H1 (cell line): ENCODE measurements around the gene LONP2. TPM values are rescaled to one million over a fixed set of nuclear protein-coding genes. Genes with fewer than 3 reads are reported as not detected.

Source experiments
- CTCF ChIA-PET: fragments of 300-600 bp; sonication (Branson Sonifier 250); formaldehyde crosslinking; loops from one replicate; lab custom pipeline; 2021; ENCODE audit not compliant: partially characterized antibody; lab: Charles Lee
- POLR2A ChIA-PET: fragments of 300-600 bp; sonication (Branson Sonifier 250); formaldehyde crosslinking; loops from one replicate; lab custom pipeline; 2021; ENCODE audit warnings: inconsistent platforms; ENCODE audit not compliant: partially characterized antibody; lab: Charles Lee
- DNase-seq, 2 experiments: peaks; one replicate each; pipeline versions ENCODE4 v3.0.0 to v3.0.0-alpha.2; 2010 to 2022; ENCODE audit warnings: low spot score in 2 of 2, low read depth in 1 of 2, mixed read lengths in 1 of 2
- FAIRE-seq: peaks from 2 replicates; lab custom pipeline; 2011; peaks lifted over from hg19 to GRCh38; lab: Jason Lieb, UNC
- H2AFZ ChIP-seq: 2 replicates; pipeline ENCODE4 v1.8.1; 2012; ENCODE audit warnings: low read length, inconsistent platforms
- H2AK5ac ChIP-seq: 2 replicates; pipeline ENCODE4 v1.6.1; 2013; ENCODE audit warnings: low read depth, low read length
- H2BK120ac ChIP-seq: replicated peaks from 2 replicates; pipeline ENCODE3; 2013; ENCODE audit warnings: low read depth, low read length, inconsistent platforms
- H2BK12ac ChIP-seq: 2 replicates; pipeline ENCODE4 v1.6.1; 2013; ENCODE audit warnings: low read depth, low read length
- H2BK15ac ChIP-seq: 2 replicates; pipeline ENCODE4 v1.6.1; 2013; ENCODE audit warnings: low read length
- H2BK20ac ChIP-seq: 2 replicates; pipeline ENCODE4 v1.6.1; 2013; ENCODE audit warnings: low read length
- H2BK5ac ChIP-seq: 2 replicates; pipeline ENCODE4 v1.6.1; 2013; ENCODE audit warnings: low read depth, low read length
- H3K14ac ChIP-seq: 2 replicates; pipeline ENCODE4 v1.6.1; 2013; ENCODE audit warnings: inconsistent platforms; ENCODE audit not compliant: insufficient read length
- H3K18ac ChIP-seq: 2 replicates; pipeline ENCODE4 v1.6.1; 2013; ENCODE audit warnings: low read length; ENCODE audit errors: extremely low read depth
- H3K23ac ChIP-seq: 2 replicates; pipeline ENCODE4 v1.6.1; 2013; ENCODE audit warnings: inconsistent platforms; ENCODE audit not compliant: insufficient read length
- H3K23me2 ChIP-seq: 2 replicates; pipeline ENCODE4 v1.6.1; 2013; ENCODE audit warnings: low read depth, low read length
- H3K27ac ChIP-seq: 2 replicates; pipeline ENCODE4 v1.6.1; 2011; ENCODE audit warnings: low read depth, low read length, inconsistent platforms
- H3K27me3 ChIP-seq, 4 experiments: replicated peaks in 1 of 4; 1 replicate in 1 of 4; 2 replicates in 3 of 4; pipeline versions ENCODE4 v1.6.1 to v1.8.1; 2011 to 2013; ENCODE audit warnings: low read length in 3 of 4, mild to moderate bottlenecking in 3 of 4, inconsistent platforms in 2 of 4, mixed read lengths in 2 of 4, moderate library complexity in 1 of 4; ENCODE audit not compliant: control insufficient read depth in 3 of 4, insufficient read depth in 3 of 4; ENCODE audit errors: extremely low read depth in 1 of 4
- H3K36me3 ChIP-seq, 4 experiments: 2 replicates each; pipeline versions ENCODE4 v1.6.1 to v1.8.1; 2011 to 2013; ENCODE audit warnings: mild to moderate bottlenecking in 4 of 4, low read length in 3 of 4, moderate library complexity in 2 of 4, control low read depth in 1 of 4, inconsistent platforms in 1 of 4; ENCODE audit not compliant: insufficient read depth in 4 of 4, control insufficient read depth in 2 of 4
- H3K4ac ChIP-seq: replicated peaks from 2 replicates; pipeline ENCODE3; 2013; ENCODE audit warnings: low read length, low read depth, mixed read lengths, inconsistent platforms; ENCODE audit not compliant: insufficient read length
- H3K4me1 ChIP-seq, 4 experiments: replicated peaks in 1 of 4; 1 replicate in 1 of 4; 2 replicates in 3 of 4; pipeline versions ENCODE4 v1.6.1 to v1.8.1; 2011 to 2013; ENCODE audit warnings: low read length in 3 of 4, inconsistent platforms in 2 of 4, mixed read lengths in 1 of 4; ENCODE audit not compliant: insufficient read depth in 4 of 4, control insufficient read depth in 3 of 4
- H3K4me2 ChIP-seq, 2 experiments: 2 replicates each; pipeline versions ENCODE4 v1.6.1 to v1.8.1; 2011 to 2013; ENCODE audit warnings: low read depth in 2 of 2, low read length in 2 of 2, control low read depth in 1 of 2, inconsistent platforms in 1 of 2, mild to moderate bottlenecking in 1 of 2; ENCODE audit not compliant: insufficient read depth in 1 of 2
- H3K4me3 ChIP-seq, 4 experiments: fragments of 200-600, 300-600 bp in 1 of 4; sonication (generic), shearing (Covaris generic), sonication (Bioruptor Twin) in 1 of 4; 2 replicates each; pipeline versions ENCODE4 v1.5.1 to v1.8.1; 2011 to 2016; ENCODE audit warnings: low read length in 4 of 4, low read depth in 3 of 4, control low read depth in 2 of 4, inconsistent platforms in 2 of 4, mild to moderate bottlenecking in 2 of 4, mixed read lengths in 1 of 4, moderate library complexity in 1 of 4; ENCODE audit not compliant: insufficient read depth in 2 of 4; ENCODE audit errors: extremely low read depth in 1 of 4
- H3K56ac ChIP-seq: replicated peaks from 2 replicates; pipeline ENCODE3; 2013; ENCODE audit warnings: low read depth, mild to moderate bottlenecking, mixed read lengths, low read length, inconsistent platforms; ENCODE audit not compliant: insufficient read length
- H3K79me1 ChIP-seq: 2 replicates; pipeline ENCODE4 v1.6.1; 2013; ENCODE audit warnings: low read depth, low read length, control low read depth
- H3K79me2 ChIP-seq, 2 experiments: 2 replicates each; pipeline versions ENCODE4 v1.6.1 to v1.8.1; 2012 to 2013; ENCODE audit warnings: low read length in 2 of 2, mild to moderate bottlenecking in 2 of 2, inconsistent platforms in 1 of 2; ENCODE audit not compliant: insufficient read depth in 2 of 2, control insufficient read depth in 1 of 2
- H3K9ac ChIP-seq, 4 experiments: replicated peaks in 1 of 4; 1 replicate in 1 of 4; 2 replicates in 3 of 4; pipeline versions ENCODE4 v1.6.1 to v1.8.1; 2011 to 2013; ENCODE audit warnings: low read depth in 3 of 4, low read length in 3 of 4, control low read depth in 2 of 4, mild to moderate bottlenecking in 2 of 4, moderate library complexity in 2 of 4, inconsistent platforms in 1 of 4; ENCODE audit errors: extremely low read depth in 1 of 4
- H3K9me3 ChIP-seq, 2 experiments: 2 replicates each; pipeline versions ENCODE4 v1.6.1 to v1.8.1; 2012 to 2013; ENCODE audit warnings: mild to moderate bottlenecking in 2 of 2, moderate library complexity in 2 of 2, control low read depth in 1 of 2, inconsistent platforms in 1 of 2, low read depth in 1 of 2, low read length in 1 of 2, mixed read lengths in 1 of 2; ENCODE audit not compliant: insufficient read depth in 2 of 2
- H4K20me1 ChIP-seq, 2 experiments: replicated peaks in 1 of 2; 2 replicates each; pipeline versions ENCODE3 to v1.8.1; 2011 to 2013; ENCODE audit warnings: inconsistent platforms in 2 of 2, low read length in 2 of 2, mild to moderate bottlenecking in 1 of 2; ENCODE audit not compliant: insufficient read depth in 2 of 2, control insufficient read depth in 1 of 2
- H4K5ac ChIP-seq: 2 replicates; pipeline ENCODE4 v1.6.1; 2013; ENCODE audit warnings: low read length, low read depth, mixed read lengths, inconsistent platforms; ENCODE audit not compliant: insufficient read length
- H4K8ac ChIP-seq: 2 replicates; pipeline ENCODE4 v1.8.0; 2013; ENCODE audit warnings: mild to moderate bottlenecking, moderate library complexity, low read length, inconsistent platforms; ENCODE audit not compliant: insufficient read depth; ENCODE audit errors: extremely low read depth
- H4K91ac ChIP-seq: replicated peaks from 2 replicates; pipeline ENCODE3; 2013; ENCODE audit warnings: low read length, mixed read lengths, inconsistent platforms; ENCODE audit not compliant: insufficient read length
- CHD1 ChIP-seq: IDR thresholded peaks from 2 replicates; pipeline ENCODE4 v1.6.1; 2012; ENCODE audit warnings: low read depth, low read length, improper control_type of control experiment
- EP300 ChIP-seq, 2 experiments: IDR thresholded peaks; 1 replicate in 1 of 2; 2 replicates in 1 of 2; pipeline ENCODE4 v1.6.1; 2011 to 2012; ENCODE audit warnings: low read depth in 2 of 2, low read length in 2 of 2, mild to moderate bottlenecking in 2 of 2, borderline replicate concordance in 1 of 2, inconsistent platforms in 1 of 2, moderate library complexity in 1 of 2
- RBBP5 ChIP-seq: IDR thresholded peaks from 2 replicates; pipeline ENCODE4 v1.7.1; 2012; ENCODE audit warnings: low read depth, mild to moderate bottlenecking, inconsistent platforms, low read length, moderate library complexity, borderline replicate concordance
- RXRA ChIP-seq: IDR thresholded peaks from 2 replicates; pipeline ENCODE4 v1.6.1; 2011; ENCODE audit warnings: low read depth, mild to moderate bottlenecking, low read length, moderate library complexity; ENCODE audit not compliant: insufficient read depth
- TAF7 ChIP-seq: optimal IDR thresholded peaks from 2 replicates; pipeline ENCODE3; 2011; ENCODE audit warnings: low read depth, mild to moderate bottlenecking, inconsistent platforms, low read length, moderate library complexity, borderline replicate concordance
- TEAD4 ChIP-seq: IDR thresholded peaks from 2 replicates; pipeline ENCODE4 v1.6.1; 2012; ENCODE audit warnings: low read depth, low read length, inconsistent platforms, mixed read lengths
- whole genome bisulfite sequencing, 2 experiments: shearing (Covaris generic) in 1 of 2; methylation state at CpG; one replicate each; pipeline versions ENCODE4 v1.1.6 to v1.1.7; 2013 to 2015; ENCODE audit warnings: low lambda C conversion rate in 2 of 2, mixed read lengths in 2 of 2, inconsistent platforms in 1 of 2, low coverage in 1 of 2, missing lambda C conversion rate in 1 of 2; ENCODE audit not compliant: insufficient replicate concordance in 2 of 2, insufficient coverage in 1 of 2, insufficient read length in 1 of 2; ENCODE audit errors: extremely low coverage in 1 of 2, missing lambda C conversion rate in 1 of 2; 5-methylcytosine and 5-hydroxymethylcytosine counted together
- polyA plus RNA-seq, 7 experiments: library from polyadenylated mRNA; depleted of rRNA in 3 of 7; stranded (reverse) in 5 of 7; unstranded in 2 of 7; fragments of >200 nt in 5 of 7; fragments of 200-250 nt in 2 of 7; gene quantifications; 1 replicate in 5 of 7; 2 replicates in 1 of 7; 4 replicates in 1 of 7; pipeline versions ENCODE4 v1.2.1 to v1.2.3, GENCODE V29; 2011 to 2013; ENCODE audit warnings: missing spikeins in 2 of 7, mixed read lengths in 2 of 7
- total RNA-seq: library from RNA; stranded (reverse); fragmentation: NEBNext Ultra II Directional; extraction: Animal tissue kit (Norgen Biotek cat#: 25700); gene quantifications from 2 replicates; pipeline ENCODE4 v1.2.1, GENCODE V29; 2021
- TF ChIP-seq, protein P1 (sequence below): IDR thresholded peaks from 2 replicates; pipeline ENCODE4 v1.6.1; 2012; ENCODE audit warnings: low read length, inconsistent platforms
- TF ChIP-seq, protein P2 (sequence below), 3 experiments: IDR thresholded peaks; 1 replicate in 2 of 3; 2 replicates in 1 of 3; pipeline versions ENCODE4 v1.5.1 to v1.6.1; 2011; ENCODE audit warnings: low read length in 3 of 3, mild to moderate bottlenecking in 3 of 3, inconsistent platforms in 2 of 3, low read depth in 1 of 3, moderate library complexity in 1 of 3; ENCODE audit not compliant: insufficient read depth in 1 of 3; ENCODE audit errors: control extremely low read depth in 1 of 3

The LONP2 gene
- total and polyA plus RNA-seq, 2 of the 8 experiments (the other 6 are each of a cell fraction or from before 2014, with no cell fraction given), result 8.1 to 23.1 TPM

DNA sequence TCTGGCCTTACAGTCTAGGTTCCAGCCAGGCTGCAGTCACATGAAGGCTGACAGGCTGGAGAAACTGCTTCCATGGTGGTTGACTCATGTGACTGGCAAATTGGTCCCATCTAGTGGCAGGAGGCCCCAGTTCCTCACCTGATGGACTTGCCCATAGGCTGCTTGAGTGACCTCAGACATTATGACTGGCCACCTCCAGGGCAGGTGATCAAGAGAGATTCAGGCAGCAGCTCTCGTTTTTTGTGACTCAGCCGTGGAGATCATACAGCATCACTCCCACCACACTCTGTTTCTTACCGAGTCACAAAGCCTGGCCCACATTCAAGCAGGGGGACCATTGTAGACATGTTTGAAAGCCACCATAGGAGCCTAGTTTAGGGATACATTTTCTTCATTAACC is 106.6 kb downstream of the LONP2 start:
- no peak overlapping the region for H4K5ac ChIP-seq
- WGBS, 2 experiments, result 93% methylated on average over 3 of the region's 3 CpGs; no CpG with 5 or more reads in 1 of the 2 experiments
- H2BK15ac ChIP-seq, result no peak overlapping the region
- no peaks in the 10 kb centered on the region for H3K9me3 ChIP-seq
- H3K4ac ChIP-seq, result no peak overlapping the region
- H3K18ac ChIP-seq, result no peak overlapping the region
- H3K56ac ChIP-seq, result no peak overlapping the region
- no peak overlapping the region for H2BK5ac ChIP-seq
- CTCF ChIA-PET, result interaction anchor here (1.0 to 1.3 kb wide), 3 partner anchors 11 to 176 kb away, joined by 3 to 5 read pairs (median 3); no protein-coding TSS in a partner anchor
- no peak overlapping the region for H3K9ac ChIP-seq
- peaks cover 0 to 2% of the 10 kb centered on the region in 2 experiments; a peak in 2 of 4 replicates for H3K79me2 ChIP-seq
- H3K4me3 ChIP-seq, result no peak overlapping the region
- H3K36me3 ChIP-seq, result peaks cover 4 to 12% (median 7%) of the 10 kb centered on the region in 4 experiments; a peak in 6 of 8 replicates
- no peaks in the 10 kb centered on the region for H3K27me3 ChIP-seq
- H2AK5ac ChIP-seq, result no peak overlapping the region
- no peak overlapping the region for H4K91ac ChIP-seq
- no peak overlapping the region for H4K8ac ChIP-seq
- H3K27ac ChIP-seq, result no peak overlapping the region
- no peak overlapping the region for H2BK20ac ChIP-seq
- H3K23me2 ChIP-seq, result no peaks in the 10 kb centered on the region; the same call in 1 of the 2 replicates
- H3K4me1 ChIP-seq, result peaks cover 0 to 2% (median 0%) of the 10 kb centered on the region in 4 experiments; a peak in 1 of 7 replicates
- no peak for FAIRE-seq
- POLR2A ChIA-PET, result interaction anchor here (0.7 to 3.1 kb wide), 3 partner anchors 9 to 35 kb away, joined by 3 to 17 read pairs (median 5); partner anchors contain the start of gene SIAH1
- no peak overlapping the region for H2AFZ ChIP-seq
- H3K23ac ChIP-seq, result no peak overlapping the region
- peaks cover 8% of the 10 kb centered on the region; the same call in 1 of the 2 replicates for H3K79me1 ChIP-seq
- no peak overlapping the region for H2BK12ac ChIP-seq
- DNase-seq, result no peak
- H3K14ac ChIP-seq, result no peak overlapping the region
- peaks cover 0 to 3% of the 10 kb centered on the region in 2 experiments for H4K20me1 ChIP-seq
- no peak overlapping the region for H3K4me2 ChIP-seq
- no peak overlapping the region for H2BK120ac ChIP-seq
- TF ChIP-seq TAF7, result no peak
- TF ChIP-seq, protein P1, sequence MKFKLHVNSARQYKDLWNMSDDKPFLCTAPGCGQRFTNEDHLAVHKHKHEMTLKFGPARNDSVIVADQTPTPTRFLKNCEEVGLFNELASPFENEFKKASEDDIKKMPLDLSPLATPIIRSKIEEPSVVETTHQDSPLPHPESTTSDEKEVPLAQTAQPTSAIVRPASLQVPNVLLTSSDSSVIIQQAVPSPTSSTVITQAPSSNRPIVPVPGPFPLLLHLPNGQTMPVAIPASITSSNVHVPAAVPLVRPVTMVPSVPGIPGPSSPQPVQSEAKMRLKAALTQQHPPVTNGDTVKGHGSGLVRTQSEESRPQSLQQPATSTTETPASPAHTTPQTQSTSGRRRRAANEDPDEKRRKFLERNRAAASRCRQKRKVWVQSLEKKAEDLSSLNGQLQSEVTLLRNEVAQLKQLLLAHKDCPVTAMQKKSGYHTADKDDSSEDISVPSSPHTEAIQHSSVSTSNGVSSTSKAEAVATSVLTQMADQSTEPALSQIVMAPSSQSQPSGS, result no peak
- TF ChIP-seq TEAD4, result no peak
- no peak for TF ChIP-seq EP300 (IDR thresholded peaks at IDR 0.05; ENCODE audit: borderline replicate concordance in 1 of 2, low read depth in 2 of 2, low read length in 2 of 2)
- TF ChIP-seq, protein P2, sequence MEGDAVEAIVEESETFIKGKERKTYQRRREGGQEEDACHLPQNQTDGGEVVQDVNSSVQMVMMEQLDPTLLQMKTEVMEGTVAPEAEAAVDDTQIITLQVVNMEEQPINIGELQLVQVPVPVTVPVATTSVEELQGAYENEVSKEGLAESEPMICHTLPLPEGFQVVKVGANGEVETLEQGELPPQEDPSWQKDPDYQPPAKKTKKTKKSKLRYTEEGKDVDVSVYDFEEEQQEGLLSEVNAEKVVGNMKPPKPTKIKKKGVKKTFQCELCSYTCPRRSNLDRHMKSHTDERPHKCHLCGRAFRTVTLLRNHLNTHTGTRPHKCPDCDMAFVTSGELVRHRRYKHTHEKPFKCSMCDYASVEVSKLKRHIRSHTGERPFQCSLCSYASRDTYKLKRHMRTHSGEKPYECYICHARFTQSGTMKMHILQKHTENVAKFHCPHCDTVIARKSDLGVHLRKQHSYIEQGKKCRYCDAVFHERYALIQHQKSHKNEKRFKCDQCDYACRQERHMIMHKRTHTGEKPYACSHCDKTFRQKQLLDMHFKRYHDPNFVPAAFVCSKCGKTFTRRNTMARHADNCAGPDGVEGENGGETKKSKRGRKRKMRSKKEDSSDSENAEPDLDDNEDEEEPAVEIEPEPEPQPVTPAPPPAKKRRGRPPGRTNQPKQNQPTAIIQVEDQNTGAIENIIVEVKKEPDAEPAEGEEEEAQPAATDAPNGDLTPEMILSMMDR (IDR thresholded peaks at IDR 0.05; ENCODE audit: control extremely low read depth in 1 of 3, insufficient read depth in 1 of 3, low read depth in 1 of 3, low read length in 3 of 3), result no peak
- TF ChIP-seq RXRA, result no peak
- TF ChIP-seq RBBP5, result no peak
- no peak for TF ChIP-seq CHD1
